ENCODE data around the gene CEACAM7. TPM values are rescaled to one million over a fixed set of nuclear protein-coding genes. Genes with fewer than 3 reads are reported as not detected.

Gene CEACAM7
- total RNA-seq, 1 donor from 2014 or later = 3.4 TPM

- Histone ChIP-seq H3K27me3 (no peaks in the 10 kb centered on the region), H3K4me3 (peak within 1 kb of the TSS in 1 of 2 donors; percentile 14), H3K36me3 (no peaks in the 10 kb centered on the region), H3K9me3 (no peaks in the 10 kb centered on the region), H3K27ac (no peak within 1 kb of the TSS), H3K4me1 (no peaks in the 10 kb centered on the region)
- peak in 1 of 2 donors; percentile 55 for DNase-seq (ENCODE audit: extremely low spot score in 2 of 2)
- TF ChIP-seq CTCF (IDR thresholded peaks at IDR 0.05) = no peak
- no peak for TF ChIP-seq POLR2AphosphoS5 (IDR thresholded peaks at IDR 0.05; ENCODE audit: insufficient read depth in 1 of 2, low read depth in 1 of 2)
- TF ChIP-seq POLR2A (IDR thresholded peaks at IDR 0.05) = no peak
- intact Hi-C loops (cut with DNase I) = no loop called here
Measured at GRCh38 chr19:41708481-41708880, 20.4 kb upstream of the CEACAM7 start, which contains the start of gene CEACAM5. TSS of gene CEACAM5 (plus strand) at chr19:41708626. CDS start at chr19:41708732, 106 bp downstream.

GRCh38 chr19:41707871-41708371 lies 19.9 kb upstream of the CEACAM7 start:
- DNase-seq (ENCODE audit: extremely low spot score in 2 of 2) = peak in 1 of 2 donors; percentile 64
- no peaks in the 10 kb centered on the region for H3K9me3 ChIP-seq
- H3K36me3 ChIP-seq = no peaks in the 10 kb centered on the region
- H3K4me1 ChIP-seq = no peaks in the 10 kb centered on the region
- TF ChIP-seq POLR2AphosphoS5 (IDR thresholded peaks at IDR 0.05; ENCODE audit: insufficient read depth in 1 of 2, low read depth in 1 of 2) (no peak), POLR2A (IDR thresholded peaks at IDR 0.05) (no peak), CTCF (IDR thresholded peaks at IDR 0.05) (no peak)
- H3K27ac ChIP-seq = no peak overlapping the region
- H3K27me3 ChIP-seq = no peaks in the 10 kb centered on the region
- intact Hi-C loops (cut with DNase I) = no loop called here
- H3K4me3 ChIP-seq = no peak overlapping the region

- no peaks in the 10 kb centered on the region for H3K9me3 ChIP-seq
- no peaks in the 10 kb centered on the region for H3K36me3 ChIP-seq
- H3K4me3 ChIP-seq = no peak overlapping the region
- H3K27ac ChIP-seq = no peak overlapping the region
- peak in 1 of 2 donors; percentile 67 for DNase-seq (ENCODE audit: extremely low spot score in 2 of 2)
- no peaks in the 10 kb centered on the region for H3K27me3 ChIP-seq
- intact Hi-C loops (cut with DNase I) = no loop called here
- no peaks in the 10 kb centered on the region for H3K4me1 ChIP-seq
- TF ChIP-seq CTCF (IDR thresholded peaks at IDR 0.05) (no peak), POLR2A (IDR thresholded peaks at IDR 0.05) (no peak), POLR2AphosphoS5 (IDR thresholded peaks at IDR 0.05; ENCODE audit: insufficient read depth in 1 of 2, low read depth in 1 of 2) (no peak)
Measured at GRCh38 chr19:41707502-41707812, 19.4 kb upstream of the CEACAM7 start.

- peak in 1 of 2 donors; percentile 93 for DNase-seq (ENCODE audit: extremely low spot score in 2 of 2)
- intact Hi-C loops (cut with DNase I) = no loop called here
- H3K36me3 ChIP-seq = no peaks in the 10 kb centered on the region
- H3K4me3 ChIP-seq = no peak overlapping the region
- no peaks in the 10 kb centered on the region for H3K9me3 ChIP-seq
- no peak overlapping the region for H3K27ac ChIP-seq
- H3K27me3 ChIP-seq = no peaks in the 10 kb centered on the region
- no peaks in the 10 kb centered on the region for H3K4me1 ChIP-seq
- TF ChIP-seq CTCF (IDR thresholded peaks at IDR 0.05) = peak in 2 of 3 experiments; percentile 32 to 43
- no peak for TF ChIP-seq POLR2A (IDR thresholded peaks at IDR 0.05)
Measured at GRCh38 chr19:41706741-41707501, 18.9 kb upstream of the CEACAM7 start.

All from vagina (tissue), 2 donors.